ENCODE data around the gene SMC4. TPM values are rescaled to one million over a fixed set of nuclear protein-coding genes. Genes with fewer than 3 reads are reported as not detected.
A peak's percentile ranks its signal among the peaks of the same experiment; 100 is the strongest.

The SMC4 gene
- polyA plus RNA-seq, 1 of the 3 experiments (the other 2 are of a cell fraction): 26.1 TPM

- TF ChIP-seq RFX5 (IDR thresholded peaks at IDR 0.05; ENCODE audit: low read length) (no peak), JUND (IDR thresholded peaks at IDR 0.05) (peak; percentile 20; the same call in 1 of the 2 replicates), IRF3 (IDR thresholded peaks at IDR 0.05; ENCODE audit: low read depth, low read length) (no peak), FOSL2 (IDR thresholded peaks at IDR 0.05; ENCODE audit: borderline replicate concordance, low read depth) (no peak; the same call in 1 of the 2 replicates), NFIC (IDR thresholded peaks at IDR 0.05; ENCODE audit: borderline replicate concordance) (peak; percentile 75), RXRA (IDR thresholded peaks at IDR 0.05; ENCODE audit: borderline replicate concordance, low read depth) (peak; percentile 17; the same call in 1 of the 2 replicates), MAX (IDR thresholded peaks at IDR 0.05; ENCODE audit: low read depth) (peak; percentile 33), GABPA (IDR thresholded peaks at IDR 0.05; ENCODE audit: low read depth) (no peak), CHD2 (IDR thresholded peaks at IDR 0.05; ENCODE audit: low read length, partially characterized antibody) (peak; percentile 4), USF2 (IDR thresholded peaks at IDR 0.05; ENCODE audit: borderline replicate concordance, low read depth, low read length) (no peak), GATA2 (CRISPR knock-in tag; IDR thresholded peaks at IDR 0.05) (no peak), ZBTB33 (IDR thresholded peaks at IDR 0.05; ENCODE audit: borderline replicate concordance, low read depth) (no peak; the same call in 1 of the 2 replicates), SMC3 (IDR thresholded peaks at IDR 0.05; ENCODE audit: low read depth, low read length) (no peak), RCOR1 (IDR thresholded peaks at IDR 0.05; ENCODE audit: low read length) (no peak), YY1 (IDR thresholded peaks at IDR 0.05; ENCODE audit: low read depth) (no peak), EZH2phosphoT487 (IDR thresholded peaks at IDR 0.05; ENCODE audit: borderline replicate concordance, low read depth) (no peak), FOXM1 (IDR thresholded peaks at IDR 0.05; ENCODE audit: low read depth) (no peak), TCF12 (IDR thresholded peaks at IDR 0.05) (peak; percentile 77), EP300 (IDR thresholded peaks at IDR 0.05; ENCODE audit: borderline replicate concordance in 1 of 2, low read depth in 1 of 2, low read length in 1 of 2) (no peak), TEAD4 (IDR thresholded peaks at IDR 0.05; ENCODE audit: borderline replicate concordance, insufficient read depth) (0 out of 2 replicates have a peak, but pooled peaks have one; percentile 47), SIN3A (IDR thresholded peaks at IDR 0.05; ENCODE audit: borderline replicate concordance, low read depth, low read length) (no peak)
Observed at GRCh38 chr3:160474416-160474838, 75.0 kb downstream of the SMC4 start (continued).

All from SK-N-SH (cell line).